Liver (tissue), 9 donors: Measurements from ENCODE around the gene PKIG. TPM values are rescaled to one million over a fixed set of nuclear protein-coding genes. Genes with fewer than 3 reads are reported as not detected.
"Not testable (repeated sequence)": the region's sequence is repeated elsewhere in the genome, so short reads cannot be mapped to it uniquely, and the experiment has no call there.

Experiments
- DNase-seq: peaks from one replicate; pipeline ENCODE4 v3.0.0-alpha.2; 2017; ENCODE audit warnings: low spot score
- H3K27ac ChIP-seq, 2 donors: one replicate each; pipeline ENCODE4 v1.7.0; 2013; ENCODE audit warnings: inconsistent platforms in 2 of 2, low read length in 2 of 2, control low read depth in 1 of 2, low read depth in 1 of 2, mild to moderate bottlenecking in 1 of 2
- H3K27me3 ChIP-seq, 4 donors: one replicate each; pipeline versions ENCODE4 v1.6.1 to v1.7.0; 2013; ENCODE audit warnings: low read length in 3 of 4, inconsistent platforms in 1 of 4, mild to moderate bottlenecking in 1 of 4, moderate library complexity in 1 of 4; ENCODE audit not compliant: control insufficient read depth in 4 of 4, insufficient read depth in 4 of 4
- H3K36me3 ChIP-seq, 4 donors: one replicate each; pipeline versions ENCODE4 v1.6.1 to v1.7.0; 2013; ENCODE audit warnings: low read length in 3 of 4, mild to moderate bottlenecking in 3 of 4, low read depth in 1 of 4, moderate library complexity in 1 of 4; ENCODE audit not compliant: control insufficient read depth in 4 of 4, insufficient read depth in 3 of 4
- H3K4me1 ChIP-seq, 4 donors: one replicate each; pipeline versions ENCODE4 v1.6.1 to v1.7.0; 2013; ENCODE audit warnings: low read length in 3 of 4, mild to moderate bottlenecking in 3 of 4, moderate library complexity in 1 of 4; ENCODE audit not compliant: control insufficient read depth in 4 of 4, insufficient read depth in 4 of 4
- H3K4me3 ChIP-seq, 3 donors: one replicate each; pipeline versions ENCODE4 v1.6.1 to v1.7.0; 2013; ENCODE audit warnings: low read length in 3 of 3, control low read depth in 1 of 3, low read depth in 1 of 3, mild to moderate bottlenecking in 1 of 3
- H3K9ac ChIP-seq, 2 donors: one replicate each; pipeline ENCODE4 v1.7.0; 2013; ENCODE audit warnings: low read length in 2 of 2, mild to moderate bottlenecking in 2 of 2, moderate library complexity in 2 of 2, control low read depth in 1 of 2, low read depth in 1 of 2
- H3K9me3 ChIP-seq, 4 donors: one replicate each; pipeline versions ENCODE4 v1.6.1 to v1.7.0; 2013; ENCODE audit warnings: low read length in 3 of 4; ENCODE audit not compliant: control insufficient read depth in 4 of 4
- EGR1 ChIP-seq, 2 donors: IDR thresholded peaks; 2 replicates each; pipeline ENCODE4 v1.6.1; 2016 to 2018; ENCODE audit warnings: antibody characterized with exemption in 2 of 2, low read depth in 2 of 2
- FOXA1 ChIP-seq: IDR thresholded peaks from 2 replicates; pipeline ENCODE4 v1.6.1; 2016; ENCODE audit warnings: antibody characterized with exemption
- GABPA ChIP-seq, 2 donors: IDR thresholded peaks in 1 of 2; conservative IDR thresholded peaks in 1 of 2; 2 replicates each; pipeline ENCODE4 v1.6.1; 2016; ENCODE audit warnings: antibody characterized with exemption in 2 of 2, mild to moderate bottlenecking in 1 of 2, moderate library complexity in 1 of 2
- HNF4G ChIP-seq: IDR thresholded peaks from 2 replicates; pipeline ENCODE4 v1.6.1; 2016; ENCODE audit warnings: antibody characterized with exemption
- JUND ChIP-seq, 2 donors: IDR thresholded peaks; 2 replicates each; pipeline ENCODE4 v1.6.1; 2016; ENCODE audit warnings: antibody characterized with exemption in 2 of 2
- NR2F2 ChIP-seq: IDR thresholded peaks from 2 replicates; pipeline ENCODE4 v1.6.1; 2016; ENCODE audit warnings: antibody characterized with exemption
- RXRA ChIP-seq, 2 donors: IDR thresholded peaks; 2 replicates each; pipeline ENCODE4 v1.6.1; 2017 to 2018; ENCODE audit warnings: antibody characterized with exemption in 2 of 2, mild to moderate bottlenecking in 1 of 2
- SP1 ChIP-seq: IDR thresholded peaks from 2 replicates; pipeline ENCODE4 v1.6.1; 2018; ENCODE audit warnings: antibody characterized with exemption, mild to moderate bottlenecking
- TAF1 ChIP-seq: conservative IDR thresholded peaks from 2 replicates; pipeline ENCODE4 v1.6.1; 2016; ENCODE audit warnings: antibody characterized with exemption, mild to moderate bottlenecking
- YY1 ChIP-seq: IDR thresholded peaks from 2 replicates; pipeline ENCODE4 v1.6.1; 2016; ENCODE audit warnings: antibody characterized with exemption, mild to moderate bottlenecking
- WGBS: extraction: QIAGEN DNeasy Blood & Tissue Kit; methylation state at CpG from one replicate; pipeline ENCODE4 v1.1.7; 2013; 5-methylcytosine and 5-hydroxymethylcytosine counted together
- polyA plus RNA-seq, 2 donors: library from polyadenylated mRNA; stranded (reverse) in 1 of 2; unstranded in 1 of 2; fragments of 200-250 nt in 1 of 2; fragments of >200 nt in 1 of 2; fragmentation: Nextera tagmentation in 1 of 2; extraction: Ambion mirVana in 1 of 2; gene quantifications; one replicate each; pipeline versions ENCODE4 v1.2.1 to v1.2.3, GENCODE V29; 2013 to 2015
- total RNA-seq, 2 donors: library from RNA; depleted of rRNA; stranded (reverse); fragments of >200 nt; gene quantifications; one replicate each; pipeline ENCODE4 v1.2.3, GENCODE V29; 2014
- TF ChIP-seq, protein P1 (sequence below): IDR thresholded peaks from 2 replicates; pipeline ENCODE4 v1.6.1; 2016; ENCODE audit warnings: antibody characterized with exemption
- TF ChIP-seq, protein P2 (sequence below): IDR thresholded peaks from 2 replicates; pipeline ENCODE4 v1.6.1; 2016; ENCODE audit warnings: antibody characterized with exemption
- TF ChIP-seq, protein P3 (sequence below): fragments of 150-350 bp; IDR thresholded peaks from 2 replicates; pipeline ENCODE4 v1.5.1; 2017; ENCODE audit warnings: improper control_type of control experiment, low read depth, low read length; ENCODE audit not compliant: missing input control
- donor health status: healthy.
- donor health status: healthy.
- donor health status: healthy.
- donor health status: healthy.
- donor health status: healthy.

PKIG gene
- total and polyA plus RNA-seq, 4 donors = 10.6 to 24.3 (median 23.4) TPM

DNA sequence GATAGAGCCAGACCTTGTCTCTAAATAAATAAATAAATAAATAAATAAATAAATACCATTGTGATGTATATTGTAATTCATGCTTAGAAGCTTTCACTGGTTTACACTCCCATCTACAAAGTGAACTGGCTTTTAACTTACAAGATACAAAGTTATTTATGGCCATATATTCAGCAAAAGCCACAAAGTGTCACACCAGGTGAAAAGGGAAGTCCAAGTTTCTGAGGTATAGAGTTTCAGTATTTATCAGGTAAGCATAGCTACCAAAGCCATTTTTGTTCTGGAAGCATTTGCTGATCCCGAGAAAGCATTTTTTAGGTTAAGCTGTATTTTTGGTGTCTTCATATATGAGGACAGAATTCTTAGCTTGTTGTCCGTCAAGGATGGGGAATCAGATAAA, 22.1 kb upstream of the PKIG start (continued):
- TF ChIP-seq, protein P1, sequence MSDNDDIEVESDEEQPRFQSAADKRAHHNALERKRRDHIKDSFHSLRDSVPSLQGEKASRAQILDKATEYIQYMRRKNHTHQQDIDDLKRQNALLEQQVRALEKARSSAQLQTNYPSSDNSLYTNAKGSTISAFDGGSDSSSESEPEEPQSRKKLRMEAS = no peak
- TF ChIP-seq SP1 = no peak
- no peak for TF ChIP-seq YY1
- no peak for TF ChIP-seq GABPA (IDR thresholded peaks at IDR 0.05 in 1 of 2, conservative IDR thresholded peaks at IDR 0.05 in 1 of 2)
- TF ChIP-seq JUND (IDR thresholded peaks at IDR 0.05) = no peak
- no peak for TF ChIP-seq RXRA (IDR thresholded peaks at IDR 0.05)
- TF ChIP-seq TAF1 = no peak
- no peak for TF ChIP-seq FOXA1
- TF ChIP-seq, protein P2, sequence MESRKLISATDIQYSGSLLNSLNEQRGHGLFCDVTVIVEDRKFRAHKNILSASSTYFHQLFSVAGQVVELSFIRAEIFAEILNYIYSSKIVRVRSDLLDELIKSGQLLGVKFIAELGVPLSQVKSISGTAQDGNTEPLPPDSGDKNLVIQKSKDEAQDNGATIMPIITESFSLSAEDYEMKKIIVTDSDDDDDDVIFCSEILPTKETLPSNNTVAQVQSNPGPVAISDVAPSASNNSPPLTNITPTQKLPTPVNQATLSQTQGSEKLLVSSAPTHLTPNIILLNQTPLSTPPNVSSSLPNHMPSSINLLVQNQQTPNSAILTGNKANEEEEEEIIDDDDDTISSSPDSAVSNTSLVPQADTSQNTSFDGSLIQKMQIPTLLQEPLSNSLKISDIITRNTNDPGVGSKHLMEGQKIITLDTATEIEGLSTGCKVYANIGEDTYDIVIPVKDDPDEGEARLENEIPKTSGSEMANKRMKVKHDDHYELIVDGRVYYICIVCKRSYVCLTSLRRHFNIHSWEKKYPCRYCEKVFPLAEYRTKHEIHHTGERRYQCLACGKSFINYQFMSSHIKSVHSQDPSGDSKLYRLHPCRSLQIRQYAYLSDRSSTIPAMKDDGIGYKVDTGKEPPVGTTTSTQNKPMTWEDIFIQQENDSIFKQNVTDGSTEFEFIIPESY = no peak

DNA sequence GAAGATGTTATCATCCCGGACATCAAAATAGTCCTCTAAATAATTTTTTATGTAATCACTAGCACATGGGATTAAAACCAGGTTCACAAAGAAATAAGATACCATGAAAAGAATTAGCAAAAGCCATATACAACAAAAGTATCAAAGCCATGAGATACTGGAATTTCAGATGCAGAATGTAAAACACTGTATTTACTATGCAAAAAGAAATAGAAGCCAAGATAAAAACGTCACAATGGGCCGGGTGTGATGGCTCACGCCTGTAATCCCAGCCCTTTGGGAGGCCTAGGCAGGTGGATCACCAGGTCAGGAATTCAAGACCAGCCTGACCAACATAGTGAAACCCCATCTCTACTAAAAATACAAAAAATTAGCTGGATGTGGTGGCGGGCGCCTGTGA, 21.6 kb upstream of the PKIG start:
- WGBS = 92% methylated on average over 6 of the region's 6 CpGs
- not testable (repeated sequence) for H3K27me3 ChIP-seq, H3K4me3 ChIP-seq, H3K9me3 ChIP-seq, H3K9ac ChIP-seq, H3K4me1 ChIP-seq, H3K27ac ChIP-seq, DNase-seq, H3K36me3 ChIP-seq

DNA sequence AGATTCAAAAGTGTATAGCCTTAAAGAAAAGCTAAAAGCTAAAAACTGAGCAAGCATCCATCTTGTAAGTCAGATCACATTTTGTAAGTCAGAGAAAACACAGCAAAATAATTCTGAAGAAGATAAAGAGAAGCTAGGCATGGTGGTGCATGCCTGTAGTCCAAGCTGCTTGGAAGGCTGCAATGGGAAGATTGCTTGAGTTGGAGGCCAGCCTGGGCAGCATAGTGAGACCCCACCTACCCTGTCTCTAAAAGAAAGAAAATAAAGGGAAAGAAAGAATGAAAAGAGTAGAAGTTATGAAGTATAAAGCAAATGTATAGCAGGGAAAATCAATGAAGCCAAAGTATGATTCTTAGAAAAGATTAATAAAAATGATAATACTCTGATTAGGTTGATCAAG, 20.5 kb upstream of the PKIG start:
- no peak overlapping the region for H3K4me3 ChIP-seq
- no peaks in the 10 kb centered on the region for H3K36me3 ChIP-seq
- H3K27ac ChIP-seq = no peak overlapping the region
- TF ChIP-seq RXRA (IDR thresholded peaks at IDR 0.05) (no peak), EGR1 (IDR thresholded peaks at IDR 0.05; ENCODE audit: low read depth in 2 of 2) (no peak), NR2F2 (no peak), JUND (IDR thresholded peaks at IDR 0.05) (no peak), TAF1 (no peak), FOXA1 (no peak), HNF4G (no peak), YY1 (no peak)
- TF ChIP-seq, protein P2 = no peak
- TF ChIP-seq, protein P3, sequence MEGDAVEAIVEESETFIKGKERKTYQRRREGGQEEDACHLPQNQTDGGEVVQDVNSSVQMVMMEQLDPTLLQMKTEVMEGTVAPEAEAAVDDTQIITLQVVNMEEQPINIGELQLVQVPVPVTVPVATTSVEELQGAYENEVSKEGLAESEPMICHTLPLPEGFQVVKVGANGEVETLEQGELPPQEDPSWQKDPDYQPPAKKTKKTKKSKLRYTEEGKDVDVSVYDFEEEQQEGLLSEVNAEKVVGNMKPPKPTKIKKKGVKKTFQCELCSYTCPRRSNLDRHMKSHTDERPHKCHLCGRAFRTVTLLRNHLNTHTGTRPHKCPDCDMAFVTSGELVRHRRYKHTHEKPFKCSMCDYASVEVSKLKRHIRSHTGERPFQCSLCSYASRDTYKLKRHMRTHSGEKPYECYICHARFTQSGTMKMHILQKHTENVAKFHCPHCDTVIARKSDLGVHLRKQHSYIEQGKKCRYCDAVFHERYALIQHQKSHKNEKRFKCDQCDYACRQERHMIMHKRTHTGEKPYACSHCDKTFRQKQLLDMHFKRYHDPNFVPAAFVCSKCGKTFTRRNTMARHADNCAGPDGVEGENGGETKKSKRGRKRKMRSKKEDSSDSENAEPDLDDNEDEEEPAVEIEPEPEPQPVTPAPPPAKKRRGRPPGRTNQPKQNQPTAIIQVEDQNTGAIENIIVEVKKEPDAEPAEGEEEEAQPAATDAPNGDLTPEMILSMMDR = no peak
- H3K27me3 ChIP-seq = no peaks in the 10 kb centered on the region
- H3K4me1 ChIP-seq = peaks cover 0 to 3% (median 0%) of the 10 kb centered on the region in 4 donors
- H3K9me3 ChIP-seq = no peaks in the 10 kb centered on the region
- no peak for DNase-seq
- H3K9ac ChIP-seq = no peak overlapping the region
